ENCODE results near the gene FOXL2.

- no peak for TF ChIP-seq CTCF (conservative IDR thresholded peaks at IDR 0.05; ENCODE audit: low read length)
- no peak for TF ChIP-seq EZH2phosphoT487 (IDR thresholded peaks at IDR 0.05; ENCODE audit: borderline replicate concordance)
Measured at GRCh38 chr3:138971766-138972320, 24.9 kb upstream of the FOXL2 start.
